Omental fat pad (tissue), 4 donors: Measurements from ENCODE around the gene EPHB2. TPM values are rescaled to one million over a fixed set of nuclear protein-coding genes. Genes with fewer than 3 reads are reported as not detected.

Source experiments
- ATAC-seq: fragments of 150-250 bp; one replicate; pipeline ENCODE4 v1.9.1; 2016; ENCODE audit warnings: mild to moderate bottlenecking, moderate library complexity; ENCODE audit not compliant: low FRiP score
- DNase-seq: peaks from one replicate; pipeline ENCODE4 v3.0.0-alpha.2; 2019; ENCODE audit warnings: low spot score
- CTCF ChIP-seq, 3 donors: fragments of 450-650 bp; IDR thresholded peaks; one replicate each; pipeline ENCODE4 v1.5.1; 2016 to 2017; ENCODE audit warnings: antibody characterized with exemption in 3 of 3, mild to moderate bottlenecking in 3 of 3, moderate library complexity in 2 of 3
- total RNA-seq, 4 donors: library from RNA; depleted of rRNA; stranded (reverse); fragments of >200 nt; gene quantifications; one replicate each; pipeline ENCODE4 v1.1.0, GENCODE V29; 2016

Gene EPHB2
- total RNA-seq, 4 donors from 2014 or later: 3.5 to 5.5 (median 4.7) TPM

GRCh38 chr1:22717037-22717760 lies 6.6 kb downstream of the EPHB2 start:
- TF ChIP-seq CTCF (IDR thresholded peaks at IDR 0.05): no peak
- DNase-seq (no peak), ATAC-seq (no peak)

GRCh38 chr1:22721122-22721873 lies 10.7 kb downstream of the EPHB2 start:
- DNase-seq: no peak
- TF ChIP-seq CTCF (IDR thresholded peaks at IDR 0.05): no peak
- no peak for ATAC-seq

- ATAC-seq (no peak), DNase-seq (no peak)
- TF ChIP-seq CTCF (IDR thresholded peaks at IDR 0.05): no peak
These were observed 12.4 kb downstream of the EPHB2 start for GRCh38 chr1:22722901-22723550.

GRCh38 chr1:22727873-22728272 lies 17.2 kb downstream of the EPHB2 start:
- ATAC-seq (no peak), DNase-seq (no peak)

GRCh38 chr1:22728751-22729399 lies 18.2 kb downstream of the EPHB2 start:
- no peak for TF ChIP-seq CTCF (IDR thresholded peaks at IDR 0.05)
- ATAC-seq: no peak
- DNase-seq: no peak

More at GRCh38 chr1:22727873-22728272, 17.2 kb downstream of the EPHB2 start:
- TF ChIP-seq CTCF (IDR thresholded peaks at IDR 0.05): no peak

GRCh38 chr1:22729400-22729773 lies 18.7 kb downstream of the EPHB2 start:
- DNase-seq: no peak
- no peak for TF ChIP-seq CTCF (IDR thresholded peaks at IDR 0.05)
- no peak for ATAC-seq
